Neural progenitor cell (in vitro differentiated cells): Measurements from ENCODE around the gene CEL.

Source experiments
- CTCF ChIP-seq: fragments of 200-600 bp; sonication (generic); IDR thresholded peaks from 2 replicates; pipeline ENCODE4 v1.5.1; 2017; ENCODE audit warnings: antibody characterized with exemption, mild to moderate bottlenecking
- EZH2 ChIP-seq: fragments of 200-600 bp; sonication (generic); IDR thresholded peaks from 2 replicates; pipeline ENCODE4 v1.6.1; 2017; ENCODE audit warnings: antibody characterized with exemption, mild to moderate bottlenecking, moderate library complexity

- TF ChIP-seq EZH2 (no peak), CTCF (no peak)
Measured at GRCh38 chr9:133049043-133049442, 12.7 kb upstream of the CEL start.
